ENCODE data around the gene LONP2. TPM values are rescaled to one million over a fixed set of nuclear protein-coding genes. Genes with fewer than 3 reads are reported as not detected.

Gene LONP2
- total and polyA plus RNA-seq, 2 experiments from 2014 or later: 12.4 to 25.2 TPM

DNA sequence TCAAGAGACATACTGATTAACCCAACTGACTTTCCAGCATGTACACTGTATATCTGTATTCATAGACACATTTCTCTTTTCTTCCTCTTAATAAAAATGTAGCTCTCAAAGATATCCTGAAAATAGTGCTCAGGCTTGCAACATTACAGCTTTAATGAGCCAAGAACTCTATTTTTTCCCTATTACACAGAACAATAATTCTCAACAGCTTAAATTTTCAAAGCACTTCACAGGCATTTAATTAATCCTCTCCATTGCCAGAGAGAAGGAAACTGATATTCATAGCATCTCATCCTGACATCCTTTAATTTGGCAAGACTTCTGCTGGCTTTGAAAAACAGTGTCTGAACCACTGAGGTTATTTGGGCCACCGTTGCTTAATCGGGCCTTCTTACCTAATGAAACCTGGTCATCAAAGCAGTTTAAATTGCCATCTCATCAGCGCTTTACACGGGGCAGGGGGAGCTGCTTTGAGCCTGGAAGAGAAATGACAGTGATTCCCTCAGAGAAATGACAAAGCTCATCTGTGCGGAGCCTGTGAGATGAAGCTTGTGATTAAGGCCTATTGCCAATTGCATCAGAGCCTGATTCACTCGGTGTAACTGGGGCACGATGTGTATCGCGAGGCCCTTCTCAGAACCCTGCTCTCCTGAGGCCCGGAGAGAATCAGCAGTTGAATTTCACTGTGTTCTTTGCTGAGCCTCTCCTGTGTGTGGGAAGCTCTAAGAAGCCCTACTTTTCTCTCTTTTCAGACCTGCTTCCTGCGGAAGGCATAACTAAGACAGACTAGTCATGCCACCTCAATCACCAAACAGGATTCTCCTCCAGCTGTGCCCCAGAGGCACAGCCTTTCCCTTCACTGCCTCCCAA, 149.6 kb downstream of the LONP2 start:
- H2AFZ ChIP-seq: peak overlapping the region; percentile 91
- no peaks in the 10 kb centered on the region for H3F3A ChIP-seq (replicated peaks; ENCODE audit: low read depth)
- no peak overlapping the region for H3K4me2 ChIP-seq
- no peak for TF ChIP-seq ZNF114 (CRISPR knock-in tag; IDR thresholded peaks at IDR 0.05)
- TF ChIP-seq POLR2AphosphoS5 (IDR thresholded peaks at IDR 0.05; ENCODE audit: low read depth): no peak
- TF ChIP-seq CREB1 (CRISPR knock-in tag; IDR thresholded peaks at IDR 0.05; ENCODE audit: low read depth): no peak
- no peak for TF ChIP-seq JUNB (IDR thresholded peaks at IDR 0.05; ENCODE audit: unreplicated experiment)
- TF ChIP-seq NANOG (IDR thresholded peaks at IDR 0.05; ENCODE audit: borderline replicate concordance): no peak
- H3K79me2 ChIP-seq (replicated peaks; ENCODE audit: insufficient read depth): no peaks in the 10 kb centered on the region
- H3K36me3 ChIP-seq (ENCODE audit: insufficient read depth): no peaks in the 10 kb centered on the region
- H3K27me3 ChIP-seq (ENCODE audit: insufficient read depth): no peaks in the 10 kb centered on the region
- Mint-ChIP-seq H3K36me3 (ENCODE audit: low read depth) (no peaks in the 10 kb centered on the region), H3K27ac (peak overlapping the region; percentile 11; the same call in 1 of the 2 replicates), H3K9me3 (no peaks in the 10 kb centered on the region; the same call in 2 of the 3 replicates), H3K27me3 (ENCODE audit: insufficient read depth, low read depth, poor library complexity) (peaks cover 4% of the 10 kb centered on the region), H3K4me3 (no peak overlapping the region), H3K4me1 (peaks cover 4% of the 10 kb centered on the region)
- ATAC-seq (no peak; the same call in 2 of the 3 replicates), DNase-seq (ENCODE audit: low spot score) (no peak)
- no peak overlapping the region for H3K4me3 ChIP-seq
- no peaks in the 10 kb centered on the region for H3K9me2 ChIP-seq (ENCODE audit: insufficient read depth)
- H4K20me1 ChIP-seq (replicated peaks; ENCODE audit: insufficient read depth): no peaks in the 10 kb centered on the region
- H3K4me1 ChIP-seq (ENCODE audit: insufficient read depth): no peaks in the 10 kb centered on the region
- no peak overlapping the region for H3K27ac ChIP-seq (ENCODE audit: low read depth)

GRCh38 chr16:48394355-48394703, 150.2 kb downstream of the LONP2 start:
- no peaks in the 10 kb centered on the region for H3K36me3 ChIP-seq (ENCODE audit: insufficient read depth)
- TF ChIP-seq POLR2AphosphoS5 (IDR thresholded peaks at IDR 0.05; ENCODE audit: low read depth) (no peak), EZH2 (IDR thresholded peaks at IDR 0.05; ENCODE audit: low read depth, unreplicated experiment) (no peak), STAT1 (IDR thresholded peaks at IDR 0.05; ENCODE audit: unreplicated experiment) (no peak), ZNF114 (CRISPR knock-in tag; IDR thresholded peaks at IDR 0.05) (no peak), NANOG (IDR thresholded peaks at IDR 0.05; ENCODE audit: borderline replicate concordance) (no peak), JUNB (IDR thresholded peaks at IDR 0.05; ENCODE audit: unreplicated experiment) (no peak), CREB1 (CRISPR knock-in tag; IDR thresholded peaks at IDR 0.05; ENCODE audit: low read depth) (no peak), EZH2phosphoT487 (IDR thresholded peaks at IDR 0.05; ENCODE audit: unreplicated experiment) (no peak), ETS1 (IDR thresholded peaks at IDR 0.05) (no peak), CTCF (conservative IDR thresholded peaks at IDR 0.05; ENCODE audit: low read depth in 2 of 2) (no peak)
- peak overlapping the region; percentile 11; the same call in 1 of the 2 replicates for H3K27ac Mint-ChIP-seq
- H3F3A ChIP-seq (replicated peaks; ENCODE audit: low read depth): no peaks in the 10 kb centered on the region
- no peaks in the 10 kb centered on the region for H3K4me1 ChIP-seq (ENCODE audit: insufficient read depth)
- H3K4me1 Mint-ChIP-seq: peaks cover 4% of the 10 kb centered on the region
- H4K20me1 ChIP-seq (replicated peaks; ENCODE audit: insufficient read depth): no peaks in the 10 kb centered on the region
- no peak overlapping the region for H3K4me3 ChIP-seq
- H3K9me2 ChIP-seq (ENCODE audit: insufficient read depth): no peaks in the 10 kb centered on the region
- peaks cover 4% of the 10 kb centered on the region for H3K27me3 Mint-ChIP-seq (ENCODE audit: insufficient read depth, low read depth, poor library complexity)
- no peaks in the 10 kb centered on the region; the same call in 2 of the 3 replicates for H3K9me3 Mint-ChIP-seq
- H3K27me3 ChIP-seq (ENCODE audit: insufficient read depth): no peaks in the 10 kb centered on the region
- no peak for DNase-seq (ENCODE audit: low spot score)
- H3K4me2 ChIP-seq: no peak overlapping the region
- no peaks in the 10 kb centered on the region for H3K79me2 ChIP-seq (replicated peaks; ENCODE audit: insufficient read depth)
- ATAC-seq: no peak
- no peak overlapping the region for H3K27ac ChIP-seq (ENCODE audit: low read depth)
- H2AFZ ChIP-seq: peak overlapping the region; percentile 91; the same call in 1 of the 2 replicates
- no peaks in the 10 kb centered on the region for H3K36me3 Mint-ChIP-seq (ENCODE audit: low read depth)
- H3K4me3 Mint-ChIP-seq: no peak overlapping the region

Data from GM23338 (cell line).